Effector CD8-positive, alpha-beta T cell (primary cell): ENCODE measurements around the gene MICAL3.

Source experiments
- DNase-seq: peaks from one replicate; lab custom pipeline; 2025; lab: John Stamatoyannopoulos, UW

The MICAL3 gene

GRCh38 chr22:17955590-17956379 is 68.6 kb downstream of the MICAL3 start:
- no peak for DNase-seq

DNA sequence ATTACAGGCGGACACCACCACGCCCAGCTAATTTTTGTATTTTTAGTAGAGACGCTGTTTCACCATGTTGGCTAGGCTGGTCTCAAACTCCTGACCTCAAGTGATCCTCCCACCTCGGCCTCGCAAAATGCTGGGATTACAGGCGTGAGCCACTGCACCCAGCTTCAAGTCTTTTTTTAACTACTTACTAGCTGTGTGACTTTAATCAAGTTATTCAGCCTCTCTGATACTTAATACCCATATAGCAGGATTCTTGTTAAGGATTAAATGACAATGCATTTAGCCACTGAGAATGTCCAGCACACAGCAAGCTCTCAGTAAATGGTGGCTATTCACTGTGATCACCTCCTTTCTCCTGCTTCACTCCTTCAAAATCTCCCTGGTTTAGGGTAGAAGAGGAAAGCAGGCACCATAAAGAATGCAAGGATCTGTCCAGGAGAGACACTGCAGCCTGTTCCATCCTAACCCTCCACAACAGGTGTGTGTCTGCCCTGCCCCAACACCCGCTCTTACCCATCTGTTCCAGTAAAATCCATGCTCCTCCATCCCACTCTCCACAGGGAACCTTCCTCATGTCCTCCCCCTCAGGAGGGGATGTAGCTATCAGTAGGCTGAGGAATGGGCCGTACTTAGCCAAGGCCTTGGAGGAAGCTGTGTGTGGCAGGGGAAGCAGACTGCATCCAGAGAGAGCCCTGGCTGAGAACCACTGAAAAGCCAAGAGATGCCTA is 69.3 kb downstream of the MICAL3 start:
- no peak for DNase-seq

DNA sequence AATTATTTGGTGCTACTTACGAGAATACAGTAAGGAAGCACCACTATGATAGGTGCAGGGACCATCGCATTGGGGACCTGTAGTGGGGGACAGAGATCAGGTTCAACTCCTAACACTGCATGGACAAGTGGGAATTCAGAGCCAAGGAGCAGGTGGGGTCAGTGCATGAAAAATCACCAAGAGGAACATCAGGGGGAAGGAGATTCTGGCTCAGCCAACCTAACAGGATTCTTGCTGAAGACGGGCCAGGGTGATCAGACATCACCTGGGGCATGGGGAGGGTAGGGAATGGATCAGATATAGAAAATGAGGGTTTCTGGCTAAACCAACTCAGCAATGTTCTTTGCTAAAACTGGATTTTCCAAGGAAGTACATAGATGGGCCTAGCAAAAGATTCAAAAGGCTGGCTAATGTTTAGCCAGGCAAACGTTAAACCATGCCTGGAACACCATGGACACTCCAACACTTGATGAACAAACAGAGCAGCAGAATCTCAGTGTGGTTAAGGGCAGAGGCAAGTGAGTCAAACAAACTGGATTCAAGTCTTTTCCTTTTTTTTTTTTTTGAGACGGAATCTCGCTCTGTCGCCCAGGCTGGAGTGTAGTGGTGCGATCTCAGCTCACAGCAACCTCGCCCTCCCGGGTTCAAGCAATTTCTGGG is 70.0 kb downstream of the MICAL3 start:
- DNase-seq: no peak

DNA sequence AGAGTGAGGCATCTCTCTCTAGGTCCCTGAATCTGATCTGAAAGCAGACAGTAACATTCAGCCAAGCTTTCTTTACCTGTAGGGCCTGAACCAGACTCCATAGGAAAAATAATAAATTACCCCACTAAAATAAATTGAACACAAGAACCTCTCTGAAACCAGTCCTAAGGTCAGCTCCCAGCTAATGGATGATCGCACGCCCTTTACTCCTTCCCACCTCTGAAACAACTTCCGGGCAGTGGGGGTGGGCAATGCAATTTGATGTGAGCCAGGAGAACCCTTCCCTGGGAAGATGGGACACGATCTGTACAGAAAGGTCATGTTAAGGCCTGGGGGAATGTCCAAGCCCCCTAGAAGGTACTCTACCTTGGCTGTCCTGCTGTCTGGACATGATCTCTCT is 71.2 kb downstream of the MICAL3 start:
- DNase-seq: no peak

DNA sequence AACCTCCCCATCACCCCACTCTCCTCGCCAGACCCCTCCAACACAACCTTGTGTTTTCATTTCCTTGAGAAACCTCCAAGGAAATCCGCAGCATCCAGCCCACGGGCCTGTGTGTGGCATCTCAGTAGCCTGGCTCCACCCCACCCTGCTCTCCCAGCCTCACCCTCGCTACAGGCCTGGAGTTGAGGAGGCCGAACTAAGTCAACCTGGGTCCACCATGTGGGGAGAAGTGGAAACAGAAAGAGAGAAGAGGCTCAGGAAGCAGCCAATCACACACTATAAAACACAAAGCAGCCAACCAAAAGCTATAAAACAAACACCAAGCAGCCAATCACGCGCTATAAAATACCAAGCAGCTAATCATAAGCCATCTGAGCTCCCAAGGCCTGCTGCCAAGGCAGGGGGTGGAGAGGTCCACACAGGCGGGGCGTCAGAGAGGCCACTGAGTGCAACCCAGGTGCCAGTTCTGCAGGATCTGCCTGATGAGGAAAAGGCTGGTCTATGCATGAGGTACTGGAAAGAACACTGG is 72.0 kb downstream of the MICAL3 start:
- DNase-seq: no peak

DNA sequence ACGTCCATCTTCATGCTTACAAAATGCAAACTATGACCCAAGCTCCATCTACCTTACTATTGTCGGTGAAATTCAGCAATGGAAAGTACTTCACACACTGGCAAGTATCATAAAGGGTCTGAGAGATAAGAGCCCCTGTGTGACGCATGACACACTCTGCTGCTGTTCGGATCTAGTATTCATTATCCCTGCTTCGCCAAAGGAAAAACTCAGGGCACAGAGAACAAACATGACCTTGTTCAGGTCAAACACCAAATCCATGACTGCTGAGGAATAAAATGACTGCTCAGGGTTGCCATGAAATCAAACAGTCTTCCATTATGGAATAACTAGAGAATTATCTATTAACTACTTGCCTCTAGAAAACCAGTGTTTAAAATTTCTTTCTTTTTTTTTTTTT is 73.0 kb downstream of the MICAL3 start:
- DNase-seq: no peak

- no peak for DNase-seq
Observed at GRCh38 chr22:17950651-17951214, 73.6 kb downstream of the MICAL3 start.

GRCh38 chr22:17949642-17950473 is 74.5 kb downstream of the MICAL3 start:
- no peak for DNase-seq

GRCh38 chr22:17948101-17948500 is 76.3 kb downstream of the MICAL3 start:
- no peak for DNase-seq

DNA sequence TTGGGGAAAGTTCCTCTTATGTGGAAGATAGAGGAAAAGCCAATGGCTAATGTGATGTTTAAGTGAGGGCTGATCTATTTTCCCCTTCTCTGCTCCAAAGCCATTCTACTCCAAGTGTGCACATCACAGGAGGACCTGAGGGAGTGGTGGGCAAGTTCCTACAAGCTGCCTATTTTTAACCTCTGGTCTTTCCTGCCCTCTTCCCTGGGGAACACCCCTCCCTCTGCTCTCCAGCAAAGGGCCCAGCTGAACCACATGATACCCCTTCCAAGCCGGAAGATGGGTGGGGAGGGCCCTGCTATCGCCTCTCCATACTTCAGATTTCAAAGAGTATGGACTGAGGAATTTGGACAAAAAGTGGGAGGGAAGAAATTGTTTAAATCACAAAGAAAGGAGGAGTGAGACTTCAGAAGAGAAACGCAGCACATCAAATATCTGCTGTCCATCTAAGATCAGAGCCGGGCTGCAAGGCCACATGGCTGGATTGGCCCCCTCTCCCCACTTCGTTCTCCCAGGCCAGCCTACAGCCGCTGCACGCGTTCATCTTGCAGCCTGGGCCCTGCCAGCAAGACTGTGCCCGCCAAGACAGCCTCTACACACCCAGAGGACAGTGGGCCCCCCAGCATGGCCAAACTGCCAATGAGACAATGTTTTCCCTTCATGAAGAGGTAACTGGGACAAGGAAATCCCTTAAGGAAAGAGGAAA is 77.5 kb downstream of the MICAL3 start:
- DNase-seq: no peak

DNA sequence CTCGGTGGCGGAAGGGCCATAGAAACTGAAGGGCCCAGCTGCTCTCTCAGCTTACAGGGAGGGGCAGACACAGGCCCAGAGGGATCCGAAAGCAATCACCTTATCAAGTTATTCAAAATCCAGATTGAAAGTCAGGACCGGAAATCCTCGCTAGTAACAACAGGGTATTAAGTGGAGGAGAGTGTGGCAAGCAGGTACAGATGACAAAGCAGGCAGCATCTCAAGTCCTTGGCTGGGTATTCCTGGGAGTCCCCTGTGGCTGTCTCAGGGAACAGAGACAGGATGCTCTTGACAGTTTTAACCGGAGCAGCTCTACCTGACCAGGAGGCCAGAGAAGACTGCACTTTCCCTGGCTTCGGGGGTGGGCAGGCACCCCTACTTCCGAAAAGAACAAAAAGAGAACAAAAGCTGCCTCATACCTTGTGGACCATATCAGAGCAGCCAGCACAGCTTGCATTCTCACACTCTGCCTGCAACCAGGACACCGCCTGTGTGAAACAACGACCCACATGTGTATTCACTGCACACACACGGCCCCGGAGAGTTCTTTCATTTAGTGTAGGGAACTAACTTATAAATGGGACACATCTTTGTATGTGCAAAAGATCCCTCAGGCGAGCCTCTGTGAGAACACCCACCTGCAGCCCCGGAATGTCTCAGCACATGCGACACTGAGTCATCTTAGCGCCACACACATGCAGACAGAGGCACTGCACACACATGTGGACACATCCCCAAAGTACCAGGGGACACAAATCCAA is 78.3 kb downstream of the MICAL3 start:
- no peak for DNase-seq

- DNase-seq: no peak
Observed at GRCh38 chr22:17945156-17945887, 79.0 kb downstream of the MICAL3 start.

- no peak for DNase-seq
Observed at GRCh38 chr22:17944256-17944655, 80.1 kb downstream of the MICAL3 start.

GRCh38 chr22:17943533-17944249 is 80.7 kb downstream of the MICAL3 start:
- DNase-seq: no peak

GRCh38 chr22:17942721-17943120 is 81.6 kb downstream of the MICAL3 start:
- no peak for DNase-seq

GRCh38 chr22:17941471-17942406 is 82.6 kb downstream of the MICAL3 start:
- no peak for DNase-seq

GRCh38 chr22:17939579-17939978 is 84.8 kb downstream of the MICAL3 start:
- DNase-seq: no peak
